ENCODE measurements around the gene KIF20B.

DNA sequence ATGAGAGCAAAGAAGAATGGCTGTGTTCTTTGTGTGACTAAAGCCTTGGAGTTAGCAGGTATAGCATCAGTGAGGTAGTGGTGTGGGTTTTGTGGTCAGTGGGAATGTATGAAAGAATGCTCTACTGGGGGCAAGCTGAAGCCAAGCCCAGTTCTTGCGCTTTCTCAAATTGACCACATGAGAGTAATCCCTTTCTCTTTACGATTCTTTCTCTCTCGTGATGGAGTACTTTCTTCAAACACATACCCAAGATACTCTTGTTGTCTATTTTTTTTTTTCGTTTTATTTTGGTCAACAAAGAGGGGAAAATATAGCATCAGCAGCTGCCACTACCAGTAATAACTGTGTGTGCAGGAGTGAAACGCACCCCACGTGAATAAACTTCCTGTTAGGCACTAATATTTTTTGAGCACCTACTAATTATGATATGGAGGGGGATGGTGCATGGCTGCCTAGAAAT is 48.0 kb upstream of the KIF20B start:
- TF ChIP-seq, protein P1, sequence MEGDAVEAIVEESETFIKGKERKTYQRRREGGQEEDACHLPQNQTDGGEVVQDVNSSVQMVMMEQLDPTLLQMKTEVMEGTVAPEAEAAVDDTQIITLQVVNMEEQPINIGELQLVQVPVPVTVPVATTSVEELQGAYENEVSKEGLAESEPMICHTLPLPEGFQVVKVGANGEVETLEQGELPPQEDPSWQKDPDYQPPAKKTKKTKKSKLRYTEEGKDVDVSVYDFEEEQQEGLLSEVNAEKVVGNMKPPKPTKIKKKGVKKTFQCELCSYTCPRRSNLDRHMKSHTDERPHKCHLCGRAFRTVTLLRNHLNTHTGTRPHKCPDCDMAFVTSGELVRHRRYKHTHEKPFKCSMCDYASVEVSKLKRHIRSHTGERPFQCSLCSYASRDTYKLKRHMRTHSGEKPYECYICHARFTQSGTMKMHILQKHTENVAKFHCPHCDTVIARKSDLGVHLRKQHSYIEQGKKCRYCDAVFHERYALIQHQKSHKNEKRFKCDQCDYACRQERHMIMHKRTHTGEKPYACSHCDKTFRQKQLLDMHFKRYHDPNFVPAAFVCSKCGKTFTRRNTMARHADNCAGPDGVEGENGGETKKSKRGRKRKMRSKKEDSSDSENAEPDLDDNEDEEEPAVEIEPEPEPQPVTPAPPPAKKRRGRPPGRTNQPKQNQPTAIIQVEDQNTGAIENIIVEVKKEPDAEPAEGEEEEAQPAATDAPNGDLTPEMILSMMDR (IDR thresholded peaks at IDR 0.05): no peak
- no peak for TF ChIP-seq POLR2A (IDR thresholded peaks at IDR 0.05)

Data from Peyer's patch (tissue), 4 donors.